HG03342 (cell line): Measurements from ENCODE around the gene CGREF1.
"Not testable (repeated sequence)": the region's sequence is repeated elsewhere in the genome, so short reads cannot be mapped to it uniquely, and the experiment has no call there.

Experiments used
- ATAC-seq: cut with Tn5 transposase; IDR thresholded peaks from one replicate; pipeline ENCODE4 v1.9.1; 2021; ENCODE audit warnings: mild to moderate bottlenecking, moderate library complexity; ENCODE audit not compliant: unreplicated experiment

The CGREF1 gene

GRCh38 chr2:27138111-27138510 is 19.2 kb upstream of the CGREF1 start:
- no peak for ATAC-seq

GRCh38 chr2:27137322-27137935 is 18.5 kb upstream of the CGREF1 start:
- no peak for ATAC-seq

DNA sequence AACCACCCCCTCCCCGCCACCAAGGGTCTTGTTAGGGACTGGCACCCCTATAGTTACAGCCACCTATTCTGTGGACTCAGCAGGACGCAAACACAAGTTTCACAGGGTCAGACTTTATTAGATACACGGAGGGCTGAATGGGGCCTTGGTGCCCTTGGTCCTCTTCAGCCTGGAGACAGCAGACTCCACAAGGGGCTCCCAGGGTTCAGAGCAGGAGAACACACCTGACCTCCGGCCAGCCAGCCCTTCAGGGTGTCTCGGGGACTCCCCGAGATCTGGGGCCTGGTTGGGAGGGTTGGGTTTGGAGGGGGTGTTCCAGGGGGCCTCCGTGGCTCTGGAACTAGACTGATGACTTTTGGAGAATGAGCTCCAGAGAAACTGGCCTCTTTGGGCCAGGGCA is 17.8 kb upstream of the CGREF1 start:
- no peak for ATAC-seq

DNA sequence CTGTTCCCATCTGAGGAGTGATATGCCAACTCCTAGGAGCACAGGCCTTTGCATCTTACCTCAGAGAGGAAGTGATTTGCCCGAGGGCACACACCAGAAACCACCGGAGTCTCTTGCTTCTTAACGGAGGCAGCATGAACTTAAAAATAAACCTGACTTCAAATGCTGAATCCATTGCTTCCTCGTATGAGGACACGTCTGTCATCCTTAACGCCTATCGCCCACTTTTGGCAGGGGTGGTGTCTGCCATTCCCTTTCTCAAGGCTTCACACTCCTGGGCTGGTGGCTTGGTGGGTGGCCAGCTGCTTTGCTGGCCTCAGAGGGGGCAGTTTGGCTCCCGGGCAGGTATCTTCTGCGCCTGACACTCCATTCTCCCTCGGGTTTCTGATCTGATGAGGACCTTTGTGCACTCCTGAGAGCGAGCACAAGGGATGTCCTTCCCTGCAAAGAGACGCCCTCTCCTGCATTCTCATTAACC is 16.6 kb upstream of the CGREF1 start:
- no peak for ATAC-seq

GRCh38 chr2:27134781-27135477 is 16.0 kb upstream of the CGREF1 start:
- no peak for ATAC-seq

DNA sequence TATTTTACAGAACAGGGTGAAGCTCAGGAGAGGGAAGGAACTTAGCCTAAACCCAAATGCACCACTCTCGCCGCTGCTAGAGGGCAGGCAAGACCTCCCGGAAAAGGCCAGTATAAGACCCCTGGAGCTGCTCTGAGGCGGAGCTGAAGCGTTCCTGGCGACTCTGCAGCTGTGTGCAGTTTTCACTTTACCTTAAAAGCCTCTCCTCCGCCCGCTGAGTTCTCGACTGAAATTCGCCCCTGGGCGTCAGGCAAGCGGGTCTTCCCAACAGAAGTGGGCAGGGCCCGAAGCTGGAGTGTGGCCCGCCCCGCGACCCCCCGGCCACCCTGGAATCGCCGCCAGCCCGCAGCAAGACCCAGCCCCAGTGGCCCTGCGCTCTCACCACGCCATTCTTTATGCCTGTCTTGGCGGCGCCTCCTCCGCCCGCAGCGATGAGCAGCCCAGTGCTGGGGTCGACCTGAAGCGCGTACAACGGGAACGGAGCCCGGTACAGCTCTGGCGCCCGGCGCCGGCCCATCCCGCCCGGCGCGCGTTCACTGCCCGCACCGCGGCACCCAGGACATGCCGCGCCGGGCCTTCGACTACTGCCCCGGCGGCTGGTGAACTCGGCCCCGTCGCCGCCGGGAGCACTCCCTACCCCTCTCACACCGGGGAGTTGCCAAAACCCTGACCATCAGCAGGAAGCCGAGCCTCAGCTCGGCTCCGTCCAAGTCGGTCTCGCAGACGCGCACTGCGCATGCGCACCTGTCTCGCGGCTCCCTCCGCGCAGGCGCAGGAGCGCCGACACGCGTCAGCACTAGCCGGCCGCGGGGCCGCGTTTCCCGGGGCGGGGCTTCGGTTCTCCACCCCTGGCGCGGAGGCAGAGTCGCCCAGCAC is 15.2 kb upstream of the CGREF1 start, which contains the start of gene PREB:
PREB (minus strand) TSS at position 732 of the 876 bp plus-strand sequence; CDS start at position 517, 215 bp downstream.
- peak; percentile 85 for ATAC-seq

DNA sequence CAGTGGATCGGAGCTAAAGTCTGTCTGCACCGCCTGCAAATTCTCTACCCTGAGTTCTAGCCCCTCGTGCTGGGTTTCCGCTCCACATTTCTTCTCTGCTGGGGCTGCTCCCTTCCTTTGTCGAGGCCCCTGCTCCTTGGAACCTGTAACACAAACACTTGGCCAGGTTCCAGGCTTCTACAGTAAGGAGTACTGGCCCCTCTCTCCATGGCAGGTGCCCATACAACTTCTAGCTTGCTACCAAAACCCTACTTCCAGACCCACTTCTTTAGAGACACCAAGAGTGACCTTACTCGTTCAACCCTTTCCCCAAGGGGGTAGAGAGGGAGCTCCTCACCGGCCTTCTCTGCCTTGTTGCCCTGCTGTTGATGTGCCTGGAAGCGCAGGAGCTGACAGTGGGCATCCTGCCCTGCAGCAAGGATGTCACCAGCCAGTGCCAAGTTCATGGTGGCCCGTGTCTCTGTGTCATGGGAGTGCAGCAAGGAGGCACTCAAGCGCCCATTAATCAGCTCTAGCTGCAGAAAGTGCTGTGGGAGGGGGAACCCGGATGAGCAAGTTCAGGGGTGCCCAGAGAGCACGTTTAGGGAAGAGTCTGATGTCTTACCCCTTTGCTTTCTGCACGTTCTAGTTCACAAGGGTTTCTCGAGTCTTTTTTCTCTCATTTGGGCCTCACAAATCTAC is 14.4 kb upstream of the CGREF1 start:
- no peak for ATAC-seq

DNA sequence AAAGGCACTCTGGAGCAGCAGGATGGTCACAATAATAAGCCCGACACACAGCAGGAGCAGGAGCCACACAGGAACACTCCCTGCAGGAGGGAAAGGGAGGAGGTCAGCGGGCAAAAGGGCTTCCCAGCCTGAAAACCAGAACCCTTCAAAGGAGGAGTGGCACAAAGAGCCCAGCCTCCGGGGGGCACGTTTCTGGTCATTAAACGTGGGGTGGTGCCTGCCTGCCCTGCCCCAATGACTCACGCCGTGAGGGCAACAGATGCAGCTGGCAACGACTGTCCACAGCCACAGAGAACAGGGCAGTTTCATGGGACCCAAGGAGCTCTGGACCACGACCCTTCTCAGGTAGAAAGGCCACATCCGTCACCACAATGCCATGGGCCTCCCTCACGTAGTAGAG is 12.5 kb upstream of the CGREF1 start:
- no peak for ATAC-seq

- no peak for ATAC-seq
Observed at GRCh38 chr2:27130396-27130795, 11.5 kb upstream of the CGREF1 start.

DNA sequence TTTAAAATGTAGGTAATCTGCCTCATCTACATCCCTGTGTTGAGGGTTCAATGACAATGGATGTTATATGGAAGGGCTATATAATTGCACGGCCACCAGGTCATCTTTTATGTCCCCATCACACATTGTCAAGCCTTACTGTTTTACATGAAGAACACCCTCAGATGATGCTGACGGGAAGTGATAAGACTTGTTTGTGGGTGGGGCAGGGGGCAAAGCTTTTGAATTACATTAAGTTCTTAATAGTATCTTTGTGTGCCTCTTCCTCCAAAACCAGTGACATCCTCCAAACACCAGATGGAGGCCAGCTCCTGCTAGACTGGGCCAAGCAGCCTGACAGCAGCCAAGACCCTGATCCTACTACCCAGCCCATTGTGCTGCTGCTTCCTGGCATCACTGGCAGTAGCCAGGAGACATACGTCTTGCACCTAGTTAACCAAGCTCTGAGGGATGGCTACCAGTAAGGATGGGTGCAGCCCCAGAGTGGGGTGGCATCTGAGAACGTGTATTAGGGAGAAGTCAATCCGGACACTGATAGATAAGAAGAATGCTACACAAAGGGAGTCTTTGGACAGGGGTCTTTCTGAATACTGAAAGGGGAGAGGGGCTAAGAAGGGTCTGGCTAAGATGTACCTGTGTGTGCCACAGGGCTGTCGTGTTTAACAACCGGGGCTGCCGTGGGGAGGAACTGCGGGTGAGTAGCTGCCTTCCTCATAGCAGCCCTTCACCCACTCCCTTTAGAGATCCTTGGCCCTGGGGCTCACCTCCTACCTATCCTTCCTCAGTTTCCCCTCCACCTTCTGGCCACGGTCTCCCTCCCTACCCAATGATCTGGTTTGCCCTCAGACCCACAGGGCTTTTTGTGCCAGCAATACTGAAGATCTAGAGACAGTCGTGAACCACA is 10.0 kb upstream of the CGREF1 start:
- ATAC-seq, result no peak

DNA sequence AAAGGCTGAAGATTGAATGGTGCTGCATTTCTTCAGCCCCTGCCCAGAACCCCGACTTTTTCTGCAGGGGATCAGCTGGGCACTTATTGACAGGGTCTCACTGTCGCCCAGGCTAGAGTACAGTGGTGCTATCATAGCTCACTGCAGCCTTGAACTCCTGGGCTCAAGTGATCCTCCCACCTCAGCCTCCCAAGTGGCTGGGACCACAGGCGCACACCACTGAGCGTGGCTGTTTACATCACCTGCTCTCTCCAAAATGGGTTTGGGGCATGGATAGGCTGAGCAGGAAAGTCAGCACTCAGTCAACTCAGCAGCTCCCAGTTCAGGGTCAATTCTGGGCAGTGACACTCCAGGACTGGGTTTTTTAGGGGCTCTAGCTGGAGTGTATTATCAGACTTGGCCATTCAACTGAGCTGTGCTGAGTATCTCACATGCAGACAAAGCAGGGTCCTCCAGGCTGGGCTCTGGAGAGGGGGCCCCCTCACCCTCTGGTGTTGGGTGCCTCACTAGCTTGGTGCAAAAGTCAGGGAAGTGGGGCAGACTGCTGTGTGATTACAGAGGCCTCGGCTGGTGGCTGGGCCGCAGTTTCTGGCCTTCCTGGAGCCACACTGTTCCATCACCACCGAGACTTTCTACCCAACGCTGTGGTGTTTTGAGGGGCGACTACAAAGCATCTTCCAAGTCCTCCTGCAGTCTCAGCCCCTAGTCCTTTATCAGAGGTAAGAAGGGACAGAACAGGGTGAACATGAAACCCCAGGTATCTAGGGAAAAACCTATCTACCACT is 9.1 kb upstream of the CGREF1 start:
- no peak for ATAC-seq

GRCh38 chr2:27126252-27126710 is 7.4 kb upstream of the CGREF1 start:
- no peak for ATAC-seq

DNA sequence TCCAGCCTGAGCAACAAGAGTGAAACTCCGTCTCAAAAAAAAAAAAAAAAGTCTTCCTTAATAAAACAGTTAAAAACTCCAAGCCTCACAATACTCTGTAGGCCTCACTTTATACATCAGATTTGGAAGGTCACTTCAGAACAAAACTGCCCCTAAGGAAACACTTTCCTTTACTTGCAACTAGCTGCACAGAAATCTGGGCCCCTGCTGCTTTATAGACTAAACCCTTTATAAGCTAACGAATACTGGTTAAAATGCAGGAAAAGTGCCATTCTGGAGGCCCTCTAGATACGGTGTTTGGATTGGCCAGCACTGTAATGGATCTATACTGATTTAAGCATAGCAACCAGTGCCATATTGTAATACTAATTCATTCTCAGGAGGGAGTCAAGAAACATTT is 6.2 kb upstream of the CGREF1 start:
- ATAC-seq, result no peak

- no peak for ATAC-seq
Observed at GRCh38 chr2:27123302-27124150, 4.6 kb upstream of the CGREF1 start, which contains the start of gene ABHD1. ABHD1 (plus strand) TSS chr2:27123815; CDS start chr2:27123949, 134 bp downstream.

- no peak for ATAC-seq
Observed at GRCh38 chr2:27122791-27123190, 3.9 kb upstream of the CGREF1 start.

- ATAC-seq, result no peak
Observed at GRCh38 chr2:27121906-27122305, 3.0 kb upstream of the CGREF1 start.

- ATAC-seq, result not testable (repeated sequence)
Observed at GRCh38 chr2:27119330-27119670, 372 bp upstream of the CGREF1 start.

DNA sequence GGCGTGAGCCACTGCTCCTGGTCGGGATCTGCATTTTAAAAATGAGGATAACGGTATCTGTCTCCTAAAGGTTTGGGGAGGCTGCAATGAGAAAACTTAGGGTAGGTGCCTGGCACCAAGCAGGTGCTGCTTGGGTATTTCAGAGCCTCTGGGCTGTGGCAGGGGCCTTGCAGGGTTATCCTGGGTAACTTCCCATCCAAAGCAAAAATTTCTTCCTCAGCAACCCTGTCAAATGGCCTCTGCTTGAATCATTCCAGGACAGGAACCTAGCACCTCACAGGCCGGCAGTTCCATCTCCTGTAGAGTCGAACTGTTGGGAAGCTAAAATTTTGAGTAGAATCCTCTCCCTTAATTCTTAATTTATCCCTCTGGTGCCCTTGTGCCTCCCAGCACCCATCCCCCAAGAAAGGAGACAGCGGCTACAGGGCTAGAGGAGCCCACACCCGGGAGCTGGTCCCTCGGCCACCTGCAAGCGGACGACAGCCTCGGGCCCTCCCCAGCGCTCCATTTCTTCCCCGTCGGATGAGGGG is 868 bp downstream of the CGREF1 start:
- no peak for ATAC-seq
